GM23248 (cell line): ENCODE measurements around the gene BMPR1B. TPM values are rescaled to one million over a fixed set of nuclear protein-coding genes. Genes with fewer than 3 reads are reported as not detected.
A peak's percentile ranks its signal among the peaks of the same experiment; 100 is the strongest.

Experiments used
- DNase-seq: peaks from one replicate; pipeline ENCODE4 v3.0.0-alpha.2; 2015
- H2AFZ ChIP-seq: fragments of 200-600 bp; sonication (generic); 2 replicates; pipeline ENCODE4 v1.6.1; 2016; ENCODE audit warnings: antibody characterized with exemption
- H3F3A ChIP-seq: fragments of 200-600 bp; sonication (generic); 2 replicates; pipeline ENCODE4 v1.6.1; 2016; ENCODE audit warnings: mild to moderate bottlenecking, antibody characterized with exemption, mixed run types; ENCODE audit not compliant: insufficient read depth
- H3K27ac ChIP-seq: fragments of 200-600 bp; sonication (generic); 2 replicates; pipeline ENCODE4 v1.5.1; 2016; ENCODE audit warnings: mild to moderate bottlenecking
- H3K27me3 ChIP-seq: fragments of 200-600 bp; sonication (generic); replicated peaks from 2 replicates; pipeline ENCODE4 v1.6.1; 2016; ENCODE audit warnings: mild to moderate bottlenecking; ENCODE audit not compliant: insufficient read depth
- H3K36me3 ChIP-seq: fragments of 200-600 bp; sonication (generic); 2 replicates; pipeline ENCODE4 v1.6.1; 2016; ENCODE audit warnings: low read depth, mild to moderate bottlenecking
- H3K4me1 ChIP-seq: fragments of 200-600 bp; sonication (generic); 2 replicates; pipeline ENCODE4 v1.6.1; 2016; ENCODE audit warnings: mild to moderate bottlenecking; ENCODE audit not compliant: insufficient read depth
- H3K4me2 ChIP-seq: fragments of 200-600 bp; sonication (generic); one replicate; pipeline ENCODE4 v1.6.1; 2016; ENCODE audit warnings: mild to moderate bottlenecking; ENCODE audit not compliant: unreplicated experiment
- H3K4me3 ChIP-seq: fragments of 200-600 bp; sonication (generic); 2 replicates; pipeline ENCODE4 v1.5.1; 2016; ENCODE audit warnings: mild to moderate bottlenecking
- H3K79me2 ChIP-seq: fragments of 200-600 bp; sonication (generic); 2 replicates; pipeline ENCODE4 v1.6.1; 2016; ENCODE audit warnings: mild to moderate bottlenecking; ENCODE audit not compliant: insufficient read depth
- H3K9ac ChIP-seq: fragments of 200-600 bp; sonication (generic); 2 replicates; pipeline ENCODE4 v1.6.1; 2016; ENCODE audit warnings: mild to moderate bottlenecking
- H3K9me2 ChIP-seq: fragments of 200-600 bp; sonication (generic); 2 replicates; pipeline ENCODE4 v1.6.1; 2016; ENCODE audit warnings: mixed run types, mild to moderate bottlenecking, moderate library complexity; ENCODE audit not compliant: insufficient read depth
- H3K9me3 ChIP-seq: fragments of 200-600 bp; sonication (generic); one replicate; pipeline ENCODE4 v1.6.1; 2017; ENCODE audit warnings: low read depth
- H4K20me1 ChIP-seq: fragments of 200-600 bp; sonication (generic); 2 replicates; pipeline ENCODE4 v1.6.0; 2016; ENCODE audit not compliant: insufficient read depth
- EZH2 ChIP-seq: fragments of 200-600 bp; sonication (generic); IDR thresholded peaks from 2 replicates; pipeline ENCODE4 v1.6.1; 2018; ENCODE audit warnings: antibody characterized with exemption, mild to moderate bottlenecking; ENCODE audit not compliant: insufficient read depth, poor library complexity, severe bottlenecking
- EZH2phosphoT487 ChIP-seq: fragments of 200-600 bp; sonication (generic); IDR thresholded peaks from 2 replicates; pipeline ENCODE4 v1.6.1; 2018; ENCODE audit warnings: antibody characterized with exemption, moderate library complexity, mild to moderate bottlenecking, low read depth; ENCODE audit not compliant: insufficient read depth
- WGBS, 2 experiments: methylation state at CpG; one replicate each; pipeline ENCODE4 v1.1.6; 2015 to 2017; ENCODE audit warnings: low lambda C conversion rate in 2 of 2, low coverage in 1 of 2; ENCODE audit errors: missing lambda C conversion rate in 2 of 2; 5-methylcytosine and 5-hydroxymethylcytosine counted together
- in situ Hi-C: fragments of 300-500 bp; cut with MboI; formaldehyde crosslinking; loops from 2 replicates; pipeline ENCODE4 v1.15.0; 2020
- polyA plus RNA-seq: library from polyadenylated mRNA; unstranded; fragments of >200 nt; fragmentation: Nextera tagmentation; extraction: Ambion mirVana; gene quantifications from 2 replicates; pipeline ENCODE4 v1.2.1, GENCODE V29; 2016
- total RNA-seq: library from RNA; depleted of rRNA; stranded (reverse); fragments of >200 nt; shearing (Covaris generic); gene quantifications from 2 replicates; pipeline ENCODE4 v1.2.3, GENCODE V29; 2014

Gene BMPR1B
- total and polyA plus RNA-seq, 2 experiments from 2014 or later = 0.60 to 0.76 TPM

DNA sequence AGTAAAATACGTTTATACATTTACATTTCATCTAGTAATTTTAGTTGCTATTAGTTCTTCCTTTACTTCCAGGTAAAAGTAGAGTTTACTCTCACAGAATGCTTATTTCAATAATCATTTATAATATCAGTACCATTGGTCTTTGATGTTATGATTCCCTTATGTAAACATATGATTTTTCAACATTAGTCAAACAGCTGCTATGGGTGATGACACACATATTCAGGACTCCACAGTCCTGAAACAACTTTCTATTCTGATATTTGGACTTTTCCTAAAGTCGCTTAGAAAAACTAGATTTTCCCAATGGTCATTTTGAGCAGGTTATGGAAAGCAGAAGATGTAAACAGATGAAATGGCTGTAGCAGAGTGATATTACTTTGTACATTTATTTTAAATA, 421.2 kb downstream of the BMPR1B start:
- TF ChIP-seq EZH2 (no peak), EZH2phosphoT487 (no peak)
- no peaks in the 10 kb centered on the region for H3K79me2 ChIP-seq
- no peak overlapping the region for H2AFZ ChIP-seq
- peaks cover 7% of the 10 kb centered on the region; the same call in 1 of the 2 replicates for H3K4me1 ChIP-seq
- no peak overlapping the region for H3K9ac ChIP-seq
- H3K27ac ChIP-seq = no peak overlapping the region
- no peak overlapping the region for H3K4me2 ChIP-seq
- H4K20me1 ChIP-seq = no peaks in the 10 kb centered on the region
- DNase-seq = no peak
- 63 to 72% methylated on average over 2 of the region's 2 CpGs for WGBS, 2 experiments
- H3K36me3 ChIP-seq = no peaks in the 10 kb centered on the region
- no peak overlapping the region for H3K4me3 ChIP-seq
- in situ Hi-C loops = no loop called here
- no peaks in the 10 kb centered on the region for H3F3A ChIP-seq
- H3K27me3 ChIP-seq = no peaks in the 10 kb centered on the region
- no peaks in the 10 kb centered on the region for H3K9me2 ChIP-seq
- H3K9me3 ChIP-seq = no peaks in the 10 kb centered on the region

DNA sequence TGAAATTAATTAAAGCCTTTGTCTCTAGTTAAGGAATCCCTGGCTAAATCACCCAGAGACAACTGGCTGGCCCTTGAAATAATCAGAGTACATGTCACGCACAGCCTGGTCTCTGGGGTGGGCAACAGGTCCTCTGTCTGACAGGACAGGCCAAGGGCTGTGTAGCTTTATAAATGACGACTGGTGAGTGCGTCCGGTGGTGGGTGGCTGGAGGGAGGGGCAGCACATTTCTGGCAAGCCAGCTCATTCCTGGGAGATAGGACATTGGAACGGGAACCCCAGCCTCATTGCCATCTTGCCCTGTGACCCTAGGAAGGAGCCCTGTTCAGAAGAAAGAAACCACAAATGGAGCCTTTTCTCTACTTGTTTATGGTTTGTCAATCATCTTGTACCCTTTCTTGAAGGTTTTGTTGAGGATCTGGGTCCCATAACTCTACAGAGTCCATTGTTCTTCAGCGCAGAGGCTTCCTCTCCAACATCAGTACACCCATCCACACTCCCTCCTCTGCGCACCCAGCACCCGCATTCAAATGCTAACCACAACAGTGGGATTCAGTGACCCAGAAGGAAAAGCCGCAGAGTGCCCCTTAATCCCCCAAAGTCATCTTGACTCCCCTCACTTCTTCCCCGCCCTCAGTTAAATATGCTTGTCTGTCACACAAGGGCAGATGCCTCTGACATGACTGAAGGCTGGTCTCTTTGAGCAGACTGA, 422.9 kb downstream of the BMPR1B start:
- no peak for DNase-seq
- H3K4me1 ChIP-seq = peaks cover 7% of the 10 kb centered on the region; the same call in 1 of the 2 replicates
- no peaks in the 10 kb centered on the region for H3K27me3 ChIP-seq
- H3F3A ChIP-seq = no peaks in the 10 kb centered on the region
- no peaks in the 10 kb centered on the region for H3K79me2 ChIP-seq
- H3K4me2 ChIP-seq = no peak overlapping the region
- no peaks in the 10 kb centered on the region for H3K36me3 ChIP-seq
- 0 out of 2 replicates have a peak overlapping the region, but pooled peaks have one; percentile 18 for H2AFZ ChIP-seq
- TF ChIP-seq EZH2phosphoT487 = no peak
- TF ChIP-seq EZH2 = no peak
- H3K4me3 ChIP-seq = no peak overlapping the region
- no peaks in the 10 kb centered on the region for H3K9me3 ChIP-seq
- H3K9me2 ChIP-seq = no peaks in the 10 kb centered on the region
- H3K9ac ChIP-seq = no peak overlapping the region
- WGBS, 2 experiments = 76 to 82% methylated on average over 10 of the region's 10 CpGs
- in situ Hi-C loops = no loop called here
- H3K27ac ChIP-seq = no peak overlapping the region
- H4K20me1 ChIP-seq = no peaks in the 10 kb centered on the region

GRCh38 chr4:95181243-95181995, 423.7 kb downstream of the BMPR1B start:
- Histone ChIP-seq H3K27ac (no peak overlapping the region), H3K36me3 (no peaks in the 10 kb centered on the region), H3K9ac (no peak overlapping the region), H4K20me1 (no peaks in the 10 kb centered on the region), H3K4me1 (peaks cover 7% of the 10 kb centered on the region; the same call in 1 of the 2 replicates), H3K9me3 (no peaks in the 10 kb centered on the region), H3K4me2 (no peak overlapping the region), H3K4me3 (no peak overlapping the region), H3K27me3 (no peaks in the 10 kb centered on the region), H3F3A (no peaks in the 10 kb centered on the region), H3K9me2 (no peaks in the 10 kb centered on the region), H3K79me2 (no peaks in the 10 kb centered on the region), H2AFZ (peak overlapping the region; percentile 18; the same call in 1 of the 2 replicates)
- TF ChIP-seq EZH2 (no peak), EZH2phosphoT487 (no peak)
- DNase-seq = peak; percentile 80
- in situ Hi-C loops = no loop called here
- 25 to 29% methylated on average over 18 of the region's 18 CpGs for WGBS, 2 experiments

DNA sequence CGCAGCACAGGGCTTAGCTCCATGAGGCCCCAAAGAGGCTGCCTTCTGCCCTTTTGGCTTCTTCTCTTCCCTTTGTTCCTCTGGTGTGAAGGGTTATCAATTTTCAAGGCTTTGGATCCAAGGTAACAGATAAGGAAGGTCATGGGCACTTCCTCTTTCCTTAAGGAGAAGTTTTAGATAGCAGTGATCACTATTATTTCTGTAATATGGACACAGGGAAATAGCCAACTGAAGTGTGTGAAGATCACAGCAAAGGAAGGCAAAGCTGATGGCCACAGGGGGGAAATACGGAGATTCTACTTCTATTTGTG, 424.2 kb downstream of the BMPR1B start:
- no peaks in the 10 kb centered on the region for H3K36me3 ChIP-seq
- H3K9ac ChIP-seq = no peak overlapping the region
- H2AFZ ChIP-seq = no peak overlapping the region
- H3F3A ChIP-seq = no peaks in the 10 kb centered on the region
- DNase-seq = no peak
- no peak overlapping the region for H3K4me3 ChIP-seq
- no peak overlapping the region for H3K27ac ChIP-seq
- no peak overlapping the region for H3K4me2 ChIP-seq
- WGBS, 2 experiments = 50 to 51% methylated on average over 2 of the region's 2 CpGs
- H3K27me3 ChIP-seq = no peaks in the 10 kb centered on the region
- in situ Hi-C loops = no loop called here
- no peaks in the 10 kb centered on the region for H3K9me2 ChIP-seq
- H3K79me2 ChIP-seq = no peaks in the 10 kb centered on the region
- peaks cover 7% of the 10 kb centered on the region; the same call in 1 of the 2 replicates for H3K4me1 ChIP-seq
- no peaks in the 10 kb centered on the region for H4K20me1 ChIP-seq
- TF ChIP-seq EZH2phosphoT487 (no peak), EZH2 (no peak)
- no peaks in the 10 kb centered on the region for H3K9me3 ChIP-seq
